Loucy (cell line): ENCODE data around the gene RACGAP1.

Source experiments
- EZH2phosphoT487 ChIP-seq: fragments of 200-600 bp; IDR thresholded peaks from 2 replicates; pipeline ENCODE4 v1.6.1; 2018; ENCODE audit warnings: antibody characterized with exemption, mild to moderate bottlenecking, moderate library complexity, borderline replicate concordance
- TF ChIP-seq, protein P1 (sequence below): fragments of 200-600 bp; sonication (generic); conservative IDR thresholded peaks from 2 replicates; pipeline ENCODE4 v1.5.1; 2014; ENCODE audit warnings: mild to moderate bottlenecking, antibody characterized with exemption, low read length

DNA sequence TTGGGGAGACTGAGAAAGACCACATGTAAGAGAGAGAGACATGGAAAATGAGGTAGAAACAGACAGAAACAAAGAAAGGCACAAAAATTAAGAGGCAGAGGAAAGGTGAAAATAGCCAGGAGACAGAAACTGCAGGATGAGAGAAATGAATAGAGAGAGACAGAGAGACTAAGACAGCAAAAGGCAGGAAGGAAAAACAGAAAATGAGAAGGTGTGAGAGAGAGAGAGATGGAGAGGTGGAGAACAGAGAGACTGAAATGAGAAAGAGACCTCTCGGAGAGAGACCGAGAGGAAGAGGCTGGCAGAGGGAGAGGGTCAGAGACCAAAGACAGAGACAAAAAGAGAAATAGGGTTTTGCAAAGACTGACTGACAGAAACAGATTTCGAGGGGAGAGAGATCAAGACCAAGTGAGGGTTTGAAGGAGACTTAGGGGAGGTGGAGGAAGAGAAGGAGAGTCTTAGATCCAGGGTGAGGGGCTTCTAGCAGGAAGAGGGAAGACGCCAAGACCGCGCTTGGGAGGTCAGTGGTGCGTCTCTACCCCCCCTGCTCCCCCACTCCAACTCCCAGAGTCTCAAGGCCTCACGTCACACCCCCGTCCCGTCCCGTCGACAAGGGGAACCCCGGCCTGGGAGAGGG lies 64.7 kb downstream of the RACGAP1 start:
- no peak for TF ChIP-seq EZH2phosphoT487
- TF ChIP-seq, protein P1, sequence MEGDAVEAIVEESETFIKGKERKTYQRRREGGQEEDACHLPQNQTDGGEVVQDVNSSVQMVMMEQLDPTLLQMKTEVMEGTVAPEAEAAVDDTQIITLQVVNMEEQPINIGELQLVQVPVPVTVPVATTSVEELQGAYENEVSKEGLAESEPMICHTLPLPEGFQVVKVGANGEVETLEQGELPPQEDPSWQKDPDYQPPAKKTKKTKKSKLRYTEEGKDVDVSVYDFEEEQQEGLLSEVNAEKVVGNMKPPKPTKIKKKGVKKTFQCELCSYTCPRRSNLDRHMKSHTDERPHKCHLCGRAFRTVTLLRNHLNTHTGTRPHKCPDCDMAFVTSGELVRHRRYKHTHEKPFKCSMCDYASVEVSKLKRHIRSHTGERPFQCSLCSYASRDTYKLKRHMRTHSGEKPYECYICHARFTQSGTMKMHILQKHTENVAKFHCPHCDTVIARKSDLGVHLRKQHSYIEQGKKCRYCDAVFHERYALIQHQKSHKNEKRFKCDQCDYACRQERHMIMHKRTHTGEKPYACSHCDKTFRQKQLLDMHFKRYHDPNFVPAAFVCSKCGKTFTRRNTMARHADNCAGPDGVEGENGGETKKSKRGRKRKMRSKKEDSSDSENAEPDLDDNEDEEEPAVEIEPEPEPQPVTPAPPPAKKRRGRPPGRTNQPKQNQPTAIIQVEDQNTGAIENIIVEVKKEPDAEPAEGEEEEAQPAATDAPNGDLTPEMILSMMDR: no peak
